Stimulated activated CD4-positive, alpha-beta T cell treated with anti-CD3 and anti-CD28 coated beads, Interleukin-2, amount 100 ng/mL, for 4 hours (primary cell): ENCODE measurements around the gene KMT2C.

Experiments
- DNase-seq: peaks from one replicate; pipeline ENCODE4 v3.0.0-alpha.2; 2020; ENCODE audit warnings: low read depth

Gene KMT2C

DNA sequence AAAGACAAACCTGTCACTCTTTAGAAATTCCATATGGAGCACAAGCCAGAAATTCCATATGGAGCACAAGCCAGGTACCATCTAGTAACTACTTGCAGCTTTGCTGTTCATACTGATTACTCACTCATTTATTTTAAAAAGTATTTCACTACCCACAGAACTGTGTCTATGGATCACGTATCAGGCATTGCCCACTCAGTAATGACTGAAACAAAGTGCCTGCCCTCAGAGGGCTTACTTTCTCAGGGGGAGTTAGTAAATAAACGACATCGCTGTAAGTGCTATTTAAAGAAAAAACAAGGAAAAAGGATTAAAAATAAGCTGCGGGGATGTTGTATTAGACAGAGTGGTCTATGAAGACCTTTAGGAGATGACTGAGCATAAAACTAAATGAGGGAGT is 239.4 kb downstream of the KMT2C start:
- no peak for DNase-seq

DNA sequence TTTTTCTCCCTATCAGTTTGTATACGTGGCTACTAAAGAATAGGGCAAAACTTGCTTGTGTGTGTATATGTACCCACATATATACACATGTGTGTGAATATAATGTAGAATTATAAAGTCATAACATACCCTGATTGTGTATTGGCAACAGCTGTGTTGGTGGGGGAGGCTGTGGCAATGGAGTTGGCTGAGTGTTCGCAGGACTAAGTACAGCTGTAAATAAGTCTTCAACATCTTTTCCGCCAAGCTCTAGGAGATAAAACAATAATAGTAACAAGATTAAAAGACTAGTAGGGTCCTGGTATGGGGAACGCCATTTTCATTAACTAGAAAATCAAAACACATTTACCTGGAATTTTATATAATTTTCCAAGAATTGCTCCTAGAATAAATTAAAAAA is 241.9 kb downstream of the KMT2C start:
- DNase-seq, result no peak

DNA sequence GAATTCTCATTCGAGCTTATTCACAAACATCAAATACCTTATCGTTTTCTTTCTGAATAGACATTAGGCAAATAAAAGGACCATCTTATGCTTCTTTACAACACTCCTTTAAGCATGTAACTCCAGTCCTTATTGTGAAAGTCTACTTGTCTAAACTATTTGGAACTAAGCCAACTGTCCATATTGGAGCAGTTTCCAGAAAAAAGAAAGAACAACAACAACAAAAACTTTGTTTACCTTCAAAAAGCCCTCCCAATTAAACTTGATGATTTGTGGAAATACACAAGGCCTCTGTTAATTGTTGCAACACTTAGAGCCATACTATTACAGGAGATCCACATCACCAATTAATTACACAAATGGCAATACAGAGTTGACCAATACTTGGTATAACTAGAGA is 246.7 kb downstream of the KMT2C start:
- DNase-seq, result no peak

DNA sequence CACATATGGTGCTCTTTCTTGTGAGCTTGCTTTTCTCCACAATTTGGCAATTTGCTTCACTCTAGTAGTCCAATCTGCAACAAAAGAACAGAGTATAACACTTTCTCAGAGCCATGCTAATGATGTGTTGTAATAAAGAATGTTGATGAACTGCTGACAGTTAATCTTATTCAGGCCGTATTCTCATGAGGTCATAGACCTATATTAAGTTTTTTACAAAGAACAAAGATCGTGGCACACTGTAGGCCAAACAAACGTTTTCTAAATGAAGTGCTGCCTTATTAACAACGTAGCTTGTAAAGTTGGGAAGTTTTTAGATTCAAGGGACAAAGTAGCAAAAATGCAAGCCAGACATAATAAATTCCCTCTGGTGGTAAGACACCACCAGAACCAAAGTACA is 250.2 kb downstream of the KMT2C start:
- no peak for DNase-seq

DNA sequence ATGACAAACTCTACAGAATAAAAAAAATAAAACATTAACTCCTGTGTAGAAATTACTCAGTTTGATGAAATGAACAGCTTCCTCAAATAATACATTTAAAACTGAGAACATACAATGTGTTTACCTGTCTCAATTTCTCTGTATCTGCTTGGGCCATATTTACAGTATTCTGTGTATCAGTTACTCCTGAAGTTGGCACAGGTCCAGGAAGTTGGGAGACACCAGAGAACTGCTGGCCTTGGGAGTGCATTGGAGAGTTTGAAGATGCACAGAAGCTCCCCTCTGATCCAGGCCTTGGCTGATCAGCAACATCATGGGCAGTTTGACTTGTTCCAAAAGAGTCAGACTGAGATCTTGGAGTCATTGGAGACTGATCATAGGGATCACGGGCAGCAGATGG is 255.2 kb downstream of the KMT2C start:
- DNase-seq, result no peak

DNA sequence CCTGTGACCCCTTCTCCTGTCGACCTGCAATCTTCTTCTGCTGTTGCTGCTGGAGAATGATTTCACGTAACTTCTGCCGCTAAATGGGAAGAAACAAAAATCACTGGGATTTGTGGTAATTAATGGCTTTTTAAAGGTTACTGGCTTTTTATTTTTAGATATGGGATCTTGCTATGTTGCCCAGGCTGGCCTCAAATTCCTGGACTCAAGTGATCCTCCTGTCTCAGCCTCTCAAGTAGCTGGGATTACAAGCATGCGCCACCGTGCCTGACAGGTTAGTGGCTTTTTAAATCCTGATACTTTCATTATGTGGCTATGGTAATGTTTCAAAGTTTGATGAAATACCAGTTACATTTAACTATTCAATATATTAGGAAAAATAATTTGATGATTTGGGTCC is 255.8 kb downstream of the KMT2C start:
- DNase-seq, result no peak

DNA sequence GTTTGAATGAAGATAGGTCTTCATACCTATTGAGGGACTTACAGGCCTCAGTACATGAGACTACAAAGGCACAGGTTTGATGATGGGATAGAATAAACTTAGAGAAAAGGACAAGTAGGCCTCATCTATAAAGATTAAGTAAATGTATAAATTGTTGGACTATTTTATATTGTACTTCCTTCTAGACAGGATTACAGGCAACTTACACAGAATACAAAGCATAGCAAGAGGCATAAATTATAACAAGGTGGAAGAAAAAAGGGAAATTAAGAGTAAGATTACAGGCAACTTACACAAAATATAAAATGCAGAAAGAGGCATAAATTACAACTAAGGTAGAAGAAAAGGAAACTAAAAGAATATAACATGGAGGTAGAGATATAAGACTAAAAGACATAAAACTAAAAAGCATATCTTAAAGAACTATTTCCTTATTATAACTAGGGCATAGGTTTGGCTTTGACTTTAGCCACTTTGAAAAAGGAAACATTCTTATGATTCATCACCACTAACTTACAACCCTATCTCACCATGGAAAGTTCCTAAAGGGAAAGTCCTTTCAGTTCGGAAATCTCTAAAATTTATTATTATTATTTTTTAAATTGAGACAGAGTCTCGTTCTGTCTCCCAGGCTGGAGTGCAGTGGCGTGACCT is 257.3 kb downstream of the KMT2C start:
- no peak for DNase-seq

DNA sequence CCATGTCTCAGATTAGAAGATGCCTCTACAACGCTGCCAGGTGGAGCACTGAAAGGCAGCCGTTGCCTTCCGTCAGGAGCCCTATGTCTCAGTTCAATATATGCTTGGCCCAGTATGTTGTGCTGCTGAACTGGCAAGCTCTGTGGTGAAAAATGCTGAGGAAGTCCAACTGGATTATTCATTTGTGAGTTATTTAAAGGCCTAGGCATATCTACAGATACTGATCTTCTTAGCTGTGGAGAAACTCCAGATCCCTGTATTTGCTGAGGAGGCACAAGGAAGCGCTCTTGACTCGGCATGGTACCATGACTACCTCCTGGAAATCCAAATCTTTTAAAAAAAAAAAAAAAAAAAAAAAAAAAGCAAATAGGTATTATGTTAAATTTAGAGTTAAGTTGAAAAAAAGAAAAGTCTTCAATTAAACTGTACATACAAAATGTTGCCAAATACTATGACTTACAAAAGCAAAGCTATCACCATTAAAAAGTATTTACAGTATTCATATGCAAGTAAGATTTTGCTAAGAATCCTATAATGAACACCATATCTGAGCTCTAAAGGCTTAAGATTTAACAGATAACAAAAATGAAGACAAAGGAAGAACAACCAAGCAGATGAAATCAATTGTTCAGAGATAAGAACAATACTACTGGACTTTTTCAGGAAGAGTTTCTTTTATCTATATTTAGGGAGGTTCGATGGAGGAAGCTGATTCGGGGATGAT is 258.0 kb downstream of the KMT2C start:
- DNase-seq, result no peak

DNA sequence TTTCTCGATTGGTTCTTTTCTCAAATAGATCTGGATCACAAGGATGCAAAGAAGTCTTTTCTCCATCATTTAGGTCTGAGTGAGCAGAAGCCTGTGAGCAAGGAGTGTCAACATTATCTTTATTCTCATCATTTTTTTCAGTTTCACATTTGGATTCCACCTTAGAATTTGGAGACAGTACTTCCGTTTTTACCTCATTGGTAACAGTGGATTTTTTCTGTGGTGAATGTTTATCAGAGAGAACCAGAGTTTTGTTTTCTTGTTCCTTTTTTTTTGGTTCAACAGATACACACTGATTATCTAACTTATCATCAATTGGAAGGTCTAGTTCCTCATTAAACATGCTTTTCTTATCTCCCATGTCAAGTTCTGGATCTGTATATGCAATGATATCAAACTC is 259.0 kb downstream of the KMT2C start:
- DNase-seq, result no peak

DNA sequence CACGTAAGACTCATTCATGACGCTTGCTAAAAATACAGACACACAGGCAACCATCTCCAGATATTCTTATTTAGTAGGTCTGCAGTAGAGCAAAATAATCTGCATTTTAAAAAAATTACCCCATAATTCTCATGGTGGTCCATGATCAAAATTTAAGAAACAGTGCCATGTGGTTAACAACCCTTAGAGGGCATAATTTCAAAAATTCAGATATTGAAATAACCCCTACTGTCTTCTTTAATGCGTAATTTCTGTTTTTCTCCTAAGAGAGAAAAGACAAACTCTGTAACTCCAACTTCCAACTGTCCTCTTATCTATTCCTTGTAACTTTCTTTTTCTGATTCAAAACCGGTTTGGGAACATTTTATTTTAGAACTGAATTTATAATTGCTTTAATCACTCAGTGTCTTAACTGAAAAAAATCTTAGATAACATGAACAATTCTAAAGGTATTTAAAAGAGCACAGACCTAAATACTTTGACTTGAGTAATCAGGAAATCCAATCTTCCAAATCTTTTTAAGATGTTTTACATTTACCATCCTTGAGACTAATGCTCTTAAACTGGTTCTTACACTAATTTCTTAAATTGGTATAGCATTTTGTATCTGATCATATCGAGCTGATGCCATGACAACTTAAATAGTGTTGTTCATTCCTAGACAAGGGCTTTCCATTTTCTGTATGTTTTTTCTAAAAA is 262.3 kb downstream of the KMT2C start:
- no peak for DNase-seq

DNA sequence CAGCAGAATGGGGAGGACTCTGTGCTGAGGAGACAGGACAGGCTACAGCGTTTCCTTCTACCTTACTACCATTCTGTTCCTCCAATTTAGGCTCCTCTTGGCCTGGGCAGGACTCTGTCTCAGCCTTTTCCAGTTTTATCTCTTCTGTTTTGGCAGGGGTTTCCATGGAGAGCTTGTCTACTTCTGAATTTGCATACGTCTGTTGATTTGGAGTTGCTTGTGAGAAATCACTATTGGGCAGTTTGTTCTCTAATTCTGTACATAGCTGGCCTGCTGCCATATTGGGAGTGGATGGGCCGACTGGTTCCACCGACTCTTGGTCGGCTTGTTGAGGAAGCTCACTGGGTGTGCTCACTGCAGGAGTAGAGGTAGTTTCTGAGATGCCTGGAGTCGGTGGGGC is 273.5 kb downstream of the KMT2C start:
- DNase-seq, result no peak

DNA sequence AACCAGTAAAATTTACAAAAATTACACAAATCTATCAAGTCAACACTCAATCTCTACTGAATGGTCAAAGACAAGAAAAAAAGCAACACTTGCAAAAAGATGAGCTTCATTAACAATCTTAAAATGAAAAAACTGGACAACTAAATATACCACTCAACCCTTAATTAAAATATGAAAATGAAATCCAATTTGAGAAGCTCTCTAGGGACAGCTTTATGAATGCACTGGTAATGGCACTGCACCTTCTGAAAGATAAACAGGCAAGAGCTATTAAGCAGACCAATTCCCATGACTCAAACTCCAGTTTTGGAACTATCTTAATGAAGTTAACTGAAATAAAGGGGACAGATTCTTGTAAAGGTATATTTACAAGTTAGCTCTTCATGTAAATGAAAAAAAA is 274.6 kb downstream of the KMT2C start:
- DNase-seq, result no peak

DNA sequence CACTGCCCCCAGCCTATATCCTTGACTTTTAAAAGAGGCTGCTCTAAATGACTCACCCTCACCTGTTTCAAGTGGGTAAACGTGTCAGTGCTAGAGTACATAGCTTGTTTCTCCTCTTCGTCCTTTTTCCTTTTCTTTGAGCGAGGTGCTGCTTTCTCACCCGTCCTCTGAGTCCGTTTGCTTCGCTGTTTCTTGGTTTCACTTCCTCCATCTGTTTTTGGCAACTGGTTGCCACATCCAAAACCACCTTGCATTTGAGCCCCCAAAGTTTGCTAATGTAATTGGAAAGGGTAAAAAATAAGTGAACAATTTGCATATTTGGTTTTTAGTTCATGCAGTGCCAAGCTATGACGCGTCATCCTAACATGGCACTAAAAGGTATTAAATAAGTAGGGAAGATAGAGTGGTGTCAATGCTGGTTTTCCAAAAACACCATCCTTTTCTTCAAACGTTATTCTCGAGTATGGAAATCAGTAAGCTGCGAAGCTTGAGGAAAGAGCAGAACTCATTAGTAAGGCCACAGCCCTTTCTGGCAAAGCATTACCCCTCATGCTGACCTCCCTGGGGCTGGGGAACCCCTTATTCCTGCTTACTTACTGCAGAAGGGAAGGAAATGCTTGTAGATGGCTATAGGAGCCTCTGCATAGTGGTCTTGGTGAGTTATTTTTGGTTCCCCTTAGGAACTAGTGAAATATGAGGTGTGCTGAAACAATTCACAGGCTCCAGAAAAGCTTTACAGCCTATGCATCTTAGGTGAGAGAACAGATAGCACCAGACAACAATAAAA is 276.8 kb downstream of the KMT2C start:
- DNase-seq, result no peak

DNA sequence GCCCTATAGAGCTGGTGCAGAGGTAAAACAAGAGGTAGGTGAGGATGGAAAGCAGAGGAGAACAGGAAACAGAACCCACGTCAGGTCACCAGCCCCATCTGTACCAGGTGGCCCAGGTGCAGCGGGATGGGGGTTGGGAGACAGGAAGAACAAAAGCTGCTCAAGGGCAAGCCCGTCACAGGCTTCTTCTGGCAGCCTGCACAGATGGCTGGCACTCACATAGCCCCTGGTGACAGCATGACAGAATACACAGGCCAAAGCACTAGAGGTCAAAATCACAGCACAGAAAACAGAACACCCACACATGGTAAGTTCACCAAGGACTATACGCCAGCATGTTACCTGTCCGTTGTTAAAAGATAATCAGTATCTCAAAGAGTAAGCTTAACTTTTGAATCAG is 283.5 kb downstream of the KMT2C start:
- no peak for DNase-seq

DNA sequence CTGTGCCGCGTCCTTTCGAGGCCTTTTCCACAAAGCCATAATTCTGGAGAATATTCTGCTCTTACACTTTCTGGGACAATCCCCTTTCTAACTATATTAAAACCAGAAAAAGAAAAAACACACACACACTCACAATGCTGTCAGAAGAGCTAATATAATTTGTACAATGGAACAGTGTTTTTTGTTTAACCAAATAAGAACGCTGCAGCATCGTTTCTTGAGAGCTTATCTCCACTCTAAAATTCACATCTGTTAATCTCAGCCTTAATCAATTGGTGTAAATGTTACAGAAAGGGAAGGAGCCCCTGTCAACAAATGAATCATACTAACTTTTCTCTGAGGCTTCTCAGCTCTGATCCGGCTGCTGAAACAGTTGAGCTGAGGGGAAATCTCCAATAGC is 286.4 kb downstream of the KMT2C start:
- DNase-seq, result no peak

DNA sequence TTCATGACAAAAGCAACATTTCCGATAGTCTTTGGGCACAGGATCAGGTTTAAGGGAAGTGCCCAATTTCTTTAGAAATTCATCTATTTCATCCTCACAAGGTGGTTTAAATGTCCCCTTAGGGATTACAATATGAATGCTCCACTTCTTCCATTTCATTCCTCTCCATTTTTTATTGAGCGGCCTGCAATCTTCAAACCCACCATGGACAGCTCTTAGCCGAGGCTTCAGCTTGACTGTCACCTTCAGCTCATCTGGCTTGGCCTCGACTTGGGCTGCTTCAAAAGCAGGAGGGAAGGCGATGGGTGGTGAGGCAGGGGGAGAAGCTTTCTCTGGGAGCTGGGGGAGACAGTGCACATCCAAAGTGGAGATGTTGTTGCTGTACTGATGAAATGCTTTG is 287.1 kb downstream of the KMT2C start:
- DNase-seq, result no peak

DNA sequence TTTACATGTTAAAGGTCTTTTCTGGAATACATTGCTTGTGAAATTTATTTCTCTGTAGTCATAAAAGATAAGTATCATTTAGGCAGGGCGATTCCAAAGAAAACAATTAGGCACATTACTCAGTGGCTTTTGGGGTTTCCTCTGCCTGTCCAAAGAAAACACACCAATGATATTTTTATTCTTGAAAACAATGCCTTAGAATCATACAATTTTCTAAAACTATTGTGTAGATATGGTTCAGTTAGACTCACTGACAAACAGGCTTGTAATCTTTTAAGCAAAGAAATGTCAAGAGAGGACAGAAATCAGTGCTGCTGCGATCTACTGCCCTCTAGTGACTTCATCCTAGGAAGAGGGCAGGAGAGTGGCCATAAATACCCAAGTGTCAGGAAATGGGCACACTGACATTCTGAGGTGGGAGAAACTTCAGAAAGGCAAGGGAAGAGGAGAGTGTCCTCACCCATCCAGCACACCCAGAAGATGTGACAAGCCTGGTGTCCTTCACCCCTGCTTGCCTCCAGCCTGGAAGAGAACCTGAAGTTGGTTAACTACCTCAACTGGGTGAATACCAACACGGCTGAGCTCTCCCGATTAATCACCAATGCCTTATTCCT is 289.8 kb downstream of the KMT2C start:
- peak; percentile 16 for DNase-seq

DNA sequence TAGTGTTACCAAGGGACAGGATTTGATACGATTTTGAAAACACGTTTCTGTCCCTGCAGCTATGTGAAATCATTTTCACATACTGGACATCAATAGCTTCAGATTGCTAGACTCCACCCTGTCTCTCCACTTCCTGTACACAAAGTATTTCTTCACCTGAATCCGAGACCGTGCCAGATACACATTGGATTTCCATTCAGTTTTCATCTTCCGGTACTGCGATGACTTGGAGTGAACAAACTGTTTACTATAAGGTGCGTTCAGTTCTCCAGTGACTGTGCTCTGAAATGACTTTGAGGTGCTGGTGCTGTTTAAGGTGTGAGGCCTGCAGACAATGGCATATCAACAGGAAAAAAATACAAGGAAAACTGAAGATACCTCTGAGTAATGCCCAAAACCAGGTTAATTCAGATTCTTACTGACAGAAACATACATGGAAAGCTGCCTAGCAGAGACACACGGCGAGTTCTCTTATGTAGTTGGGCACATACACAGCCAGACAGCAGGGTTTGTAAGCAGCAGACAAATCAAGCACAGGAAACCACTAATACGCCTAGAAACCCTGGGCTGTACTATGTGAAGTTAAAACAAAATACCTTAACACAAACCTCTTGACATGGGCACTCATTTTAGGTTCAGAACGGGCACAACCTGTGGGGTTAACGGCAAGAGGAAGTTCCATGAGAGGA is 291.1 kb downstream of the KMT2C start:
- no peak for DNase-seq

DNA sequence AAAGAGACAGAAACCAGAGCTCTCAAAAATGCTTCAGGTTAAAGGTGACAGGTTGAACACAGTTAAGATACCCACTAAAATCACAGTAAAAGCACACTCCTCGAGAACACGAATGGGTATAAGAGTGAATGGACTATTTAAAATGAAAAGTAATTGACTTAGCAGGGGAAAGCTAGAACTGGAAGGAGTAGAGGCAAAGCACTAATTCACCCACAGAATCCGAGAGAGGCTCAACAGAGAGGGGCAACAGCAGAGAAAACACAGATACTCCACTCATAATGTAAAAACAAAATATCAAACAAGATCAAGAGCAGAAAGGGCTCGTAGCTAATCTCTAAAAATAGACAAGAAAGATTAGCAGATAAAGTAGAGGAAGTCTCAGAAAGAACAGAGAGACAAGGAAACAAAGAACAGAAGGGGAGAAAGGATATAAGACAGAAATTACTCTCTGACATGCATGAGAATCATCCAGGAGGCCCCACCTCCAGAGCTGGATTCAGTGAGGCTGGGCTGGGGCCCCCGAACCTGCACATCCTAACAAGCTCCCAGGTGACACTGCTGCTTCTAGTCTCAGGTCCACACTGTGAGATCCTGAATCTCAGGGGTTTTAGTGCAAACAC is 292.7 kb downstream of the KMT2C start:
- DNase-seq, result no peak

DNA sequence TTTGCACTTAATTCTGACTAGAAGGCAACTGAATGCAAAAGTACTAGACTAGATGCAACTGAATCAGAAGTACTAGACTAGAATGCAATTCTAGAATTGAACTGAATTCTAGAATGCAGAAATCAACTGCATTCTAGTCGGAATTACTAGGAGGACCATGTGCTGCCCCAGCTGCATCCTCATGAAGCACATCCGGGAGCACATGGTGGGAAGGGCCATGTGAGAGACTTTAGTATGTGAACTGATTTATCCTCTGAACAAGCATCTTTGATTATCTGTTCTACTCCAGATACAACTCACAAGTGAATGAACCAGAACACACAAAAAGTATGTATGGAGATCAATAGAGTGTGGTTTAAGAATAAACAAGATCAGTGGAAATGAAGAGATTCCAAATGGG is 295.2 kb downstream of the KMT2C start:
- no peak for DNase-seq

DNA sequence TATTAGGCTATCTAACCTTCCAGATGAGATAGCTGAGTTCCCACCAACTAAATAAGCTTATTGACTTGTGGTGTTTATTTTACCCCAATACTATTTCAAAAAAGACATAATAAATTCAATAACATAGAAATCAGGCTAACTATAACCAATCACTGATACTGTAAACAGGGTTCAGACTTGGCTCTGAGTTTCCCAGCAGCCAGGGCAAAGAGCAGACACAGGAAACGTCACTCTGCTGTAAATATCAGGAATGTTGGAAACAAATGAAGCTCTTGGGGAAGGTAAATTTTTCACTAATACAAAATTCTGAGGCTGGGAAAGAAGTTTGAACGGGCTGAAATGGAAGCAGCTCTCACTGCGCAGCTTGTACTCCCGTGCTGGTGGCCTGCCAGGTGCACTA is 295.7 kb downstream of the KMT2C start:
- DNase-seq, result no peak
